ENCODE data around the gene EPO. TPM values are rescaled to one million over a fixed set of nuclear protein-coding genes. Genes with fewer than 3 reads are reported as not detected.
"Not testable (repeated sequence)": the region's sequence is repeated elsewhere in the genome, so short reads cannot be mapped to it uniquely, and the experiment has no call there.

Gene EPO
- total and polyA plus RNA-seq, 4 donors, result 0.26 TPM; not detected in 3

DNA sequence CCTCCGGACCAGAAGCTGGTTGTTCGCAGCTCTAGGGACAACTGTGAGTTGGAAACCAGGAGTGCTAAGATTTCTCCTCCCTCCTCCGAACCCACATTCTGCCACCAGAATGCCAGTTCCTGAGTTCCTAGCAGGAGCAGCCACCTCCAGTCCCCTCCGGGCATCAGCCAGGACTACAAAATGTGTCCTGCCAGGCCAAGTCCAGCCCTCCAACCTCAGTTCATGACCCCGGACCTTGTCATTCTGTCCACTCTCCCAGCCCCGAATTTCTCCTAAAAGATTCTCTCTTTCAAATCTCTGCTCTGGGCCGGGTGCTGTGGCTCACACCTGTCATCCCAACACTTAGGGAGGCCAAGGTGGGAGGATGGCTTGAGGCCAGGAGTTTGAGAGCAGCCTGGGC lies 15.5 kb downstream of the EPO start:
- H3K27ac ChIP-seq (ENCODE audit: low read depth in 1 of 2, low read length in 2 of 2), result no peak overlapping the region
- H3K36me3 ChIP-seq (ENCODE audit: control insufficient read depth in 1 of 2, insufficient read depth in 2 of 2, low read length in 1 of 2), result no peaks in the 10 kb centered on the region
- no peaks in the 10 kb centered on the region for H3K9me3 ChIP-seq (ENCODE audit: control insufficient read depth, low read length)
- intact Hi-C loops (cut with DNase I), result no loop called here
- ATAC-seq (ENCODE audit: low FRiP score), result no peak
- H3K27me3 ChIP-seq (ENCODE audit: control insufficient read depth in 1 of 2, insufficient read depth in 2 of 2, low read length in 1 of 2), result no peaks in the 10 kb centered on the region
- no peak overlapping the region for H3K4me3 ChIP-seq (ENCODE audit: low read length in 2 of 2)
- H3K4me1 ChIP-seq (ENCODE audit: control insufficient read depth in 1 of 2, insufficient read depth in 2 of 2, low read length in 2 of 2), result no peaks in the 10 kb centered on the region
- DNase-seq, result no peak
- no CpG with 5 or more reads among the region's 7 CpGs for WGBS, 2 donors

DNA sequence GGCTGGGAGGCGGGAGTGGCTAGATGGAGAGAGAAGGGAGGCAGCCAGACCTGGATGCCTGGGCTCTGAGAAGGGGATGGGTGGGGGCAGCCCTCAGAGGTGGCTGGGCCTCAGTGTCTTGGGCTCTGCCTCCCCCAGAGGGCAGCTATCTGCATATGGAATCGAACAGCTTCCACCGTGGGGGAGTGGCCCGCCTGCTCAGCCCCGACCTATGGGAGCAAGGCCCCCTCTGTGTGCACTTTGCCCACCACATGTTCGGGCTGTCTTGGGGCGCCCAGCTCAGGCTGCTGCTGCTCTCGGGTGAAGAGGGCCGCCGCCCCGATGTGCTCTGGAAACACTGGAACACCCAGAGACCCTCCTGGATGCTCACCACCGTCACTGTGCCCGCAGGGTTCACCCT lies 16.4 kb downstream of the EPO start:
- intact Hi-C loops (cut with DNase I), result no loop called here
- H3K36me3 ChIP-seq (ENCODE audit: control insufficient read depth in 1 of 2, insufficient read depth in 2 of 2, low read length in 1 of 2), result no peaks in the 10 kb centered on the region
- ATAC-seq (ENCODE audit: low FRiP score), result no peak
- no peaks in the 10 kb centered on the region for H3K4me1 ChIP-seq (ENCODE audit: control insufficient read depth in 1 of 2, insufficient read depth in 2 of 2, low read length in 2 of 2)
- no peak for DNase-seq
- no peak overlapping the region for H3K27ac ChIP-seq (ENCODE audit: low read depth in 1 of 2, low read length in 2 of 2)
- no peak overlapping the region for H3K4me3 ChIP-seq (ENCODE audit: low read length in 2 of 2)
- H3K27me3 ChIP-seq (ENCODE audit: control insufficient read depth in 1 of 2, insufficient read depth in 2 of 2, low read length in 1 of 2), result no peaks in the 10 kb centered on the region
- no peaks in the 10 kb centered on the region for H3K9me3 ChIP-seq (ENCODE audit: control insufficient read depth, low read length)
- WGBS, 2 donors, result no CpG with 5 or more reads among the region's 13 CpGs

DNA sequence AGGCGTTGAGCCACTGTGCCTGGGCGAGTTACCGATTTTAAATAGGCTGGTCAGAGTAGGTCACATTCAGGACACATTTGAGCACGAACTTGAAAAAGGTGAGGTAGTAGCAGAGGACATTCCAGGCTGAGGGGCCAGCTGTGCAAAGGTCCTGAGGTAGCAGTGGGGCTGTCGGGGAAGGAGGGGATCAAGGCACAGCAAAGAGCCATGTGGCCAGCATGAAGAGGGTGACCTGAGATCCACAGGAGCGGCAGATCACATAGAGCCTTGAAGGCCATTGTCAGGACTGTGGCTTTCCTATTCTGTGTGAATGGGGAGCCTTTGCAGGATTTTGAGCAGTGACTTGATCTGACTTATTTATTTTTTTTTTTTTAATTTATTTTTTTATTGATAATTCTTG lies 19.7 kb downstream of the EPO start:
- no peak overlapping the region for H3K4me3 ChIP-seq (ENCODE audit: low read length in 2 of 2)
- no peaks in the 10 kb centered on the region for H3K36me3 ChIP-seq (ENCODE audit: control insufficient read depth in 1 of 2, insufficient read depth in 2 of 2, low read length in 1 of 2)
- intact Hi-C loops (cut with DNase I), result no loop called here
- H3K4me1 ChIP-seq (ENCODE audit: control insufficient read depth in 1 of 2, insufficient read depth in 2 of 2, low read length in 2 of 2), result no peaks in the 10 kb centered on the region
- DNase-seq (no peak), ATAC-seq (ENCODE audit: low FRiP score) (no peak)
- WGBS, 2 donors, result no CpG with 5 or more reads among the region's 6 CpGs
- H3K27ac ChIP-seq (ENCODE audit: low read depth in 1 of 2, low read length in 2 of 2), result no peak overlapping the region
- no peaks in the 10 kb centered on the region for H3K9me3 ChIP-seq (ENCODE audit: control insufficient read depth, low read length)
- no peaks in the 10 kb centered on the region for H3K27me3 ChIP-seq (ENCODE audit: control insufficient read depth in 1 of 2, insufficient read depth in 2 of 2, low read length in 1 of 2)

DNA sequence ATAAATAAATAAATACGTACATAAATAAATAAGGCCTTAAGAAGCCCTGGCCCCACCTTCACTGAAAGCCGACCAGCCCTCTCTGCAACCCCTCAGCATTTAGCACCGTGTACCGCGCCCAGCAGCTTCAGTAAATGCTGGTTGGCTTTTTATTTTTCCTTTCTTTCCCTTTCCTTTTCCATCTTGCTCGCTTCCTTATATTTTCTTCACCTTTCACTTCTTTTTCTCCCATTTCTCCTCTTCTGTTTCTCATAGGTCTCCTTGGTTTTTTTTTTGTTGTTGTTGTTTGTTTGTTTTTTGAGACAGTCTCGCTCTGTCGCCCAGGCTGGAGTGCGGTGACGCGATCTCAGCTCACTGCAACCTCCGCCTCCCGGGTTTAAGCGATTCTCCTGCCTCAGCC lies 24.3 kb downstream of the EPO start:
- ATAC-seq (ENCODE audit: low FRiP score), result no peak
- no peak overlapping the region for H3K4me3 ChIP-seq (ENCODE audit: low read length in 2 of 2)
- intact Hi-C loops (cut with DNase I), result no loop called here

DNA sequence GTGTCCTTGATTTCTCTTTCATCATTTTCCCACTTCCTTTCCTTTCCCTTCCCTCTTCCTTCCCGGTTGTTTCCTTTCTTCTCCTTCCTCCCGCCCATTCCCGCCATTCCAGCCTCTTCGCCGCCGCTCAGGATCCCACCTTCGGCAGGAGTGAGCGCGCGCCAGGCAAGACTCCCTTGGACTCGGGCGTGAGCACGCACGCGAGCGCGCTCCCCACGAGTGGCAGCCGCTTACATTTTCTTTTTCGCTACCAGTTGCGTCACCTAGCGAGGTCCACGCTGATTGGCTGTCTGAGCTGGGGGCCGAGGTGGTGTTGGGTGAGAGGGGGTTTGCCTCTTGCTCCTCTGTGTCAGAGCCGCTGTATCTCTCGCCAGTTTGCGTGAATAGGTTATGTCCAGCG lies 24.9 kb downstream of the EPO start:
- Histone ChIP-seq H3K9me3 (ENCODE audit: control insufficient read depth, low read length) (no peaks in the 10 kb centered on the region), H3K27ac (ENCODE audit: low read depth in 1 of 2, low read length in 2 of 2) (no peak overlapping the region), H3K36me3 (ENCODE audit: control insufficient read depth in 1 of 2, insufficient read depth in 2 of 2, low read length in 1 of 2) (no peaks in the 10 kb centered on the region), H3K4me3 (ENCODE audit: low read length in 2 of 2) (no peak overlapping the region), H3K27me3 (ENCODE audit: control insufficient read depth in 1 of 2, insufficient read depth in 2 of 2, low read length in 1 of 2) (no peaks in the 10 kb centered on the region), H3K4me1 (ENCODE audit: control insufficient read depth in 1 of 2, insufficient read depth in 2 of 2, low read length in 2 of 2) (no peaks in the 10 kb centered on the region)
- 2 to 14% methylated on average over 27 to 28 of the region's 28 CpGs for WGBS, 2 donors
- peak in 1 of 2 donors; percentile 57 for DNase-seq
- no peak for ATAC-seq (ENCODE audit: low FRiP score)
- intact Hi-C loops (cut with DNase I), result no loop called here

More for the DNA sequence above, 24.3 kb downstream of the EPO start:
- no peaks in the 10 kb centered on the region for H3K36me3 ChIP-seq (ENCODE audit: control insufficient read depth in 1 of 2, insufficient read depth in 2 of 2, low read length in 1 of 2)
- H3K27ac ChIP-seq (ENCODE audit: low read depth in 1 of 2, low read length in 2 of 2), result no peak overlapping the region
- H3K9me3 ChIP-seq (ENCODE audit: control insufficient read depth, low read length), result no peaks in the 10 kb centered on the region
- no peaks in the 10 kb centered on the region for H3K27me3 ChIP-seq (ENCODE audit: control insufficient read depth in 1 of 2, insufficient read depth in 2 of 2, low read length in 1 of 2)
- WGBS, 2 donors, result 88 to 90% methylated on average over 14 of the region's 14 CpGs
- H3K4me1 ChIP-seq (ENCODE audit: control insufficient read depth in 1 of 2, insufficient read depth in 2 of 2, low read length in 2 of 2), result no peaks in the 10 kb centered on the region
- DNase-seq, result no peak

DNA sequence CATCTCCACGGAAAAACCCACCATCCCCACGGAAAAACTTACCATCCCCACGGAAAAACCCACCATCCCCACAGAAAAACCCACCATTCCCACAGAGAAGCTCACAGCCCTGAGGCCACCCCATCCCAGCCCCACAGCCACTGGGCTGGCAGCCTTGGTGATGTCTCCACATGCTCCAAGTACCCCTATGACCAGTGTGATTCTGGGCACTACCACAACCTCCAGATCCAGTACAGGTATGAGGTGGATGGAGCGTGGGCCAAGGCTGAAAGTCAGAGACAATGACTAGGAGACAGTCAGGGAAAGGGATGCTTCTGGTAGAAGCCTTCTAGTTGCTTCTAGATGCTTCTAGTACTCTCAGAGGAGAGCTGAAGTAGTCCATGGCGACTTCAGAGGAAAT lies 32.7 kb downstream of the EPO start:
- H3K27me3 ChIP-seq (ENCODE audit: control insufficient read depth in 1 of 2, insufficient read depth in 2 of 2, low read length in 1 of 2), result no peaks in the 10 kb centered on the region
- no peak overlapping the region for H3K27ac ChIP-seq (ENCODE audit: low read depth in 1 of 2, low read length in 2 of 2)
- ATAC-seq (ENCODE audit: low FRiP score) (no peak), DNase-seq (no peak)
- no peak overlapping the region for H3K4me3 ChIP-seq (ENCODE audit: low read length in 2 of 2)
- WGBS, 2 donors, result 82 to 88% methylated on average over 5 of the region's 5 CpGs
- H3K9me3 ChIP-seq (ENCODE audit: control insufficient read depth, low read length), result no peaks in the 10 kb centered on the region
- intact Hi-C loops (cut with DNase I), result no loop called here
- no peaks in the 10 kb centered on the region for H3K4me1 ChIP-seq (ENCODE audit: control insufficient read depth in 1 of 2, insufficient read depth in 2 of 2, low read length in 2 of 2)
- H3K36me3 ChIP-seq (ENCODE audit: control insufficient read depth in 1 of 2, insufficient read depth in 2 of 2, low read length in 1 of 2), result no peaks in the 10 kb centered on the region

DNA sequence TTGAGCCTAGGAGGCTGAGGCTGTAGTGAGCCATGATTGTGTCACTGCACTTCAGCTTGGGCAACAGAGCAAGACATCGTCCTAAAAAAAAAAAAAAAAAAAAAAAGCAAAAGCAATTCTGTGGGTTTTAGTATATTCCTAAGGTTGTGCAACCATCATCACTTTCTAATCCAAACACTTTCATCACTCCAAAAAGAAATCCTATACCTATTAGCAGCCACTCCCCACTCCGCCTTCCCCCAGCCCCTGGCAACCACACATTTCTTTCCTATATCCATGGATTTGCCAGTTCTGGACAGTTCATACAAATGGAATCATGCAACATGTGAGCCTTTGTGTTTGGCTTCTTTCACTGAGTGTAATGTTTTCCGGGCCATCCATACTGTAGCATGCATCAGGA lies 33.5 kb downstream of the EPO start:
- no peak overlapping the region for H3K4me3 ChIP-seq (ENCODE audit: low read length in 2 of 2)
- H3K27ac ChIP-seq (ENCODE audit: low read depth in 1 of 2, low read length in 2 of 2), result no peak overlapping the region
- no peaks in the 10 kb centered on the region for H3K36me3 ChIP-seq (ENCODE audit: control insufficient read depth in 1 of 2, insufficient read depth in 2 of 2, low read length in 1 of 2)
- WGBS, 2 donors, result 78 to 85% methylated on average over 2 to 3 of the region's 3 CpGs
- no peak for DNase-seq
- no peaks in the 10 kb centered on the region for H3K9me3 ChIP-seq (ENCODE audit: control insufficient read depth, low read length)
- no peak for ATAC-seq (ENCODE audit: low FRiP score)
- intact Hi-C loops (cut with DNase I), result no loop called here
- no peaks in the 10 kb centered on the region for H3K4me1 ChIP-seq (ENCODE audit: control insufficient read depth in 1 of 2, insufficient read depth in 2 of 2, low read length in 2 of 2)
- H3K27me3 ChIP-seq (ENCODE audit: control insufficient read depth in 1 of 2, insufficient read depth in 2 of 2, low read length in 1 of 2), result no peaks in the 10 kb centered on the region

DNA sequence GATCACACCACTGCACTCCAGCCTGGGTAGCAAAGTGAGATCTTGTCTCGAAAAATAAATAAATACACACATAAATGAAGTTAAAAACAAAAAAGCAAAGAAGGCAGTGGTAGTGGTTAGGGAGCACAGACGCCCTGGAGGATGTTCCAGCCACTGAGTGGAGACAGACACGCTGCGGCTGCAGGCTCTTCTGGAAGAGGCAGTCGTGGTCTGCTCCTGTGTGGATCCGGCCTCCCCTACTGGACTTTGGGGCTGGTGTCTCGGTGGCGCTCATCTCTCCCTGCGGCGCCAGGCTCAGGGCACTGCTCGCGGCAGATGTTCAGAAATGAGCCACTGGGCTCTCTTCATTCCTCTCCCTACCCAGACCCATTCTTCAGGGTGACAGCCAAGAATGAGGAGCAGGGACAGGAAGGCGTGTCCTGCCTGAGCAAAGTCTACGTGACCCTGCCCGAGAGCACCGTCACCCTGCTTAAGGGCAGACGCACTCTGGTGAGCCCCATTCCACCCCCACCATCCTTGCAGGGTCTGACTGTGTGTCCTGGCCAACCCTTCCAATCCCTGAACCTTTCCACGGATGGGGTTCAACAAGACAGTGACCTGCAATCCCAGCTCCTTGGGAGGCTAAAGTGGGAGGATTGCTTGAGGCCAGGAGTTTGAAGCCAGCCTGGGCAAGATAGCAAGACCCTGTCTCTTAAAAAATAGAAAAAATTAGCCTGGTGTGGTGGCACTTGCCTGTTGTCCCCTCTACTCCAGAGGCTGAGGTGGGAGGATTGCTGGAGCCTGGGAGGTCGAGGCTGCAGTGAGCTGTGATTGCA lies 39.3 kb downstream of the EPO start:
- H3K9me3 ChIP-seq (ENCODE audit: control insufficient read depth, low read length), result no peaks in the 10 kb centered on the region
- ATAC-seq (ENCODE audit: low FRiP score) (no peak), DNase-seq (no peak)
- no peak overlapping the region for H3K4me3 ChIP-seq (ENCODE audit: low read length in 2 of 2)
- H3K4me1 ChIP-seq (ENCODE audit: control insufficient read depth in 1 of 2, insufficient read depth in 2 of 2, low read length in 2 of 2), result no peaks in the 10 kb centered on the region
- no peaks in the 10 kb centered on the region for H3K36me3 ChIP-seq (ENCODE audit: control insufficient read depth in 1 of 2, insufficient read depth in 2 of 2, low read length in 1 of 2)
- intact Hi-C loops (cut with DNase I), result no loop called here
- 69 to 70% methylated on average over 19 of the region's 19 CpGs for WGBS, 2 donors
- H3K27ac ChIP-seq (ENCODE audit: low read depth in 1 of 2, low read length in 2 of 2), result no peak overlapping the region
- no peaks in the 10 kb centered on the region for H3K27me3 ChIP-seq (ENCODE audit: control insufficient read depth in 1 of 2, insufficient read depth in 2 of 2, low read length in 1 of 2)

DNA sequence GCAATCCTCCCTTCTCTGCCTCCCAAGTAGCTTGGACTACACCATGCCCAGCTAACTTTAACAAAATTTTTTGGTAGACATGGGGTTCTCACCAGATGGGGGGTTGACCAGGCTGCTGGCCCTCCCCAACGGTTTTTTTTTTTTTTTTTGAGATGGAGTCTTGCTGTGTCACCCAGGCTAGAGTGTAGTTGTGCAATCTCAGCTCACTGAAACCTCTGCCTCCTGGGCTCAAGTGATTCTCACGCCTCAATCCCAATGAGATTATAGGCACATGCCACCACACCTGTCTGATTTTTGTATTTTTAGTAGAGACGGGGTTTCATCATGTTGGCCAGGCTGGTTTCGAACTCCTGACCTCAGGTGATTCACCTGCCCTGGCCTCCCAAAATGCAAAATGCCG lies 42.6 kb downstream of the EPO start:
- ATAC-seq (ENCODE audit: low FRiP score); H3K9me3 ChIP-seq (ENCODE audit: control insufficient read depth, low read length); H3K36me3 ChIP-seq (ENCODE audit: control insufficient read depth in 1 of 2, insufficient read depth in 2 of 2, low read length in 1 of 2); H3K4me3 ChIP-seq (ENCODE audit: low read length in 2 of 2); H3K27ac ChIP-seq (ENCODE audit: low read depth in 1 of 2, low read length in 2 of 2); H3K27me3 ChIP-seq (ENCODE audit: control insufficient read depth in 1 of 2, insufficient read depth in 2 of 2, low read length in 1 of 2); intact Hi-C loops (cut with DNase I); H3K4me1 ChIP-seq (ENCODE audit: control insufficient read depth in 1 of 2, insufficient read depth in 2 of 2, low read length in 2 of 2); DNase-seq: not testable (repeated sequence)
- WGBS, 2 donors, result 76 to 81% methylated on average over 5 of the region's 5 CpGs
